ENCODE results near the gene LRRC74B.

The LRRC74B gene

GRCh38 chr22:21029486-21030025, 16.2 kb upstream of the LRRC74B start:
- Histone ChIP-seq H3K9ac (no peak overlapping the region), H3K27ac (no peak overlapping the region), H3K4me3 (no peak overlapping the region), H4K20me1 (peaks cover 0 to 19% (median 0%) of the 10 kb centered on the region in 11 experiments; a peak in 2 of 22 replicates), H3K4me1 (peaks cover 4 to 23% (median 15%) of the 10 kb centered on the region in 10 experiments; a peak in 17 of 20 replicates), H3K9me3 (replicated peaks in 1 of 11) (no peaks in the 10 kb centered on the region), H3K27me3 (peaks cover 20 to 36% (median 30%) of the 10 kb centered on the region in 11 experiments), H3K4me2 (no peak overlapping the region), H3K36me3 (no peaks in the 10 kb centered on the region)
- no peak for TF ChIP-seq Cebpa-rat (IDR thresholded peaks at IDR 0.05)

- Histone ChIP-seq H3K9ac (no peak overlapping the region), H4K20me1 (peaks cover 0 to 19% (median 0%) of the 10 kb centered on the region in 11 experiments; a peak in 2 of 22 replicates), H3K4me3 (no peak overlapping the region), H3K36me3 (no peaks in the 10 kb centered on the region), H3K27ac (no peak overlapping the region), H3K4me1 (peaks cover 4 to 23% (median 15%) of the 10 kb centered on the region in 10 experiments; a peak in 17 of 20 replicates), H3K4me2 (no peak overlapping the region), H3K9me3 (replicated peaks in 1 of 11) (no peaks in the 10 kb centered on the region), H3K27me3 (peaks cover 20 to 36% (median 30%) of the 10 kb centered on the region in 11 experiments)
- no peak for TF ChIP-seq Cebpa-rat (IDR thresholded peaks at IDR 0.05)
Measured at GRCh38 chr22:21030032-21030431, 15.7 kb upstream of the LRRC74B start.

- Histone ChIP-seq H3K27me3 (peaks cover 20 to 36% (median 30%) of the 10 kb centered on the region in 11 experiments), H4K20me1 (peaks cover 0 to 19% (median 0%) of the 10 kb centered on the region in 11 experiments; a peak in 2 of 22 replicates), H3K4me2 (no peak overlapping the region), H3K36me3 (no peaks in the 10 kb centered on the region), H3K9ac (no peak overlapping the region), H3K27ac (no peak overlapping the region), H3K4me1 (peaks cover 0 to 16% (median 9%) of the 10 kb centered on the region in 10 experiments; a peak in 13 of 20 replicates), H3K4me3 (no peak overlapping the region), H3K9me3 (replicated peaks in 1 of 11) (no peaks in the 10 kb centered on the region)
- no peak for TF ChIP-seq Cebpa-rat (IDR thresholded peaks at IDR 0.05)
Measured at GRCh38 chr22:21030621-21031544, 14.9 kb upstream of the LRRC74B start.

- H4K20me1 ChIP-seq: peaks cover 0 to 15% (median 0%) of the 10 kb centered on the region in 11 experiments; a peak in 2 of 22 replicates
- no peak overlapping the region for H3K27ac ChIP-seq
- H3K9me3 ChIP-seq (replicated peaks in 1 of 11): no peaks in the 10 kb centered on the region
- no peak for TF ChIP-seq Cebpa-rat (IDR thresholded peaks at IDR 0.05)
- H3K4me1 ChIP-seq: peaks cover 0 to 16% (median 9%) of the 10 kb centered on the region in 10 experiments; a peak in 13 of 20 replicates
- H3K9ac ChIP-seq: no peak overlapping the region
- H3K27me3 ChIP-seq: peaks cover 20 to 36% (median 30%) of the 10 kb centered on the region in 11 experiments
- peak overlapping the region in 6 of 11 experiments; percentile 21 to 48 (median 35); a peak in 6 of 22 replicates for H3K4me2 ChIP-seq
- H3K36me3 ChIP-seq: no peaks in the 10 kb centered on the region
- H3K4me3 ChIP-seq: no peak overlapping the region
Measured at GRCh38 chr22:21031545-21032036, 14.2 kb upstream of the LRRC74B start.

- Histone ChIP-seq H4K20me1 (peaks cover 0 to 15% (median 0%) of the 10 kb centered on the region in 11 experiments; a peak in 2 of 22 replicates), H3K9me3 (replicated peaks in 1 of 11) (no peaks in the 10 kb centered on the region), H3K4me1 (peaks cover under 1 to 16% (median 9%) of the 10 kb centered on the region in 10 experiments; a peak in 16 of 20 replicates), H3K27me3 (peaks cover 20 to 36% (median 30%) of the 10 kb centered on the region in 11 experiments), H3K36me3 (no peaks in the 10 kb centered on the region), H3K4me3 (no peak within 1 kb of the TSS), H3K9ac (no peak within 1 kb of the TSS), H3K4me2 (peak within 1 kb of the TSS in 8 of 11 experiments; percentile 21 to 48 (median 32); a peak in 11 of 22 replicates), H3K27ac (no peak within 1 kb of the TSS)
- no peak for TF ChIP-seq Cebpa-rat (IDR thresholded peaks at IDR 0.05)
Measured at GRCh38 chr22:21032037-21032867, 13.5 kb upstream of the LRRC74B start, which contains the start of gene SLC7A4. SLC7A4 (minus strand) TSS chr22:21032561; CDS start chr22:21031812, 749 bp downstream.

GRCh38 chr22:21032868-21033688, 12.7 kb upstream of the LRRC74B start:
- H3K4me2 ChIP-seq: peak overlapping the region in 8 of 11 experiments; percentile 4 to 38 (median 24); a peak in 8 of 22 replicates
- peaks cover 0 to 15% (median 0%) of the 10 kb centered on the region in 11 experiments; a peak in 2 of 22 replicates for H4K20me1 ChIP-seq
- peaks cover 7 to 21% (median 16%) of the 10 kb centered on the region in 10 experiments for H3K4me1 ChIP-seq
- no peaks in the 10 kb centered on the region for H3K9me3 ChIP-seq (replicated peaks in 1 of 11)
- no peak overlapping the region for H3K27ac ChIP-seq
- H3K27me3 ChIP-seq: peaks cover 20 to 36% (median 30%) of the 10 kb centered on the region in 11 experiments
- no peaks in the 10 kb centered on the region for H3K36me3 ChIP-seq
- no peak overlapping the region for H3K9ac ChIP-seq
- H3K4me3 ChIP-seq: no peak overlapping the region
- no peak for TF ChIP-seq Cebpa-rat (IDR thresholded peaks at IDR 0.05)

- Histone ChIP-seq H3K9me3 (replicated peaks in 1 of 11) (no peaks in the 10 kb centered on the region), H3K4me3 (no peak overlapping the region), H4K20me1 (peaks cover 0 to 15% (median 0%) of the 10 kb centered on the region in 11 experiments; a peak in 2 of 22 replicates), H3K27me3 (peaks cover 20 to 36% (median 30%) of the 10 kb centered on the region in 11 experiments), H3K4me1 (peaks cover 7 to 26% (median 18%) of the 10 kb centered on the region in 10 experiments), H3K36me3 (no peaks in the 10 kb centered on the region), H3K4me2 (peak overlapping the region in 8 of 11 experiments; percentile 4 to 38 (median 24); a peak in 8 of 22 replicates), H3K27ac (no peak overlapping the region), H3K9ac (no peak overlapping the region)
- no peak for TF ChIP-seq Cebpa-rat (IDR thresholded peaks at IDR 0.05)
Measured at GRCh38 chr22:21033895-21034294, 11.9 kb upstream of the LRRC74B start.
